Smooth muscle cell (in vitro differentiated cells): Measurements from ENCODE around the gene COMT. TPM values are rescaled to one million over a fixed set of nuclear protein-coding genes. Genes with fewer than 3 reads are reported as not detected.

Experiments used
- DNase-seq: peaks from one replicate; lab custom pipeline; 2025; ENCODE audit not compliant: unreplicated experiment; lab: John Stamatoyannopoulos, UW
- H2AFZ ChIP-seq: fragments of 200-600 bp; sonication (generic); 2 replicates; pipeline ENCODE4 v1.6.0; 2016; ENCODE audit warnings: antibody characterized with exemption, low read depth, mild to moderate bottlenecking
- H3F3A ChIP-seq: fragments of 200-600 bp; sonication (generic); 2 replicates; pipeline ENCODE4 v1.6.0; 2017; ENCODE audit warnings: antibody characterized with exemption, low read depth
- H3K27ac ChIP-seq: fragments of 200-600 bp; sonication (generic); 2 replicates; pipeline ENCODE4 v1.5.1; 2016; ENCODE audit warnings: low read depth, mild to moderate bottlenecking
- H3K27me3 ChIP-seq: fragments of 200-600 bp; sonication (generic); 2 replicates; pipeline ENCODE4 v1.6.1; 2016; ENCODE audit warnings: low read depth, mild to moderate bottlenecking
- H3K36me3 ChIP-seq: fragments of 200-600 bp; sonication (generic); 2 replicates; pipeline ENCODE4 v1.5.1; 2016; ENCODE audit warnings: low read depth
- H3K4me1 ChIP-seq: fragments of 200-600 bp; sonication (generic); 2 replicates; pipeline ENCODE4 v1.5.1; 2016; ENCODE audit warnings: low read depth
- H3K4me2 ChIP-seq: fragments of 200-600 bp; sonication (generic); 2 replicates; pipeline ENCODE4 v1.6.0; 2016; ENCODE audit warnings: mild to moderate bottlenecking
- H3K4me3 ChIP-seq: fragments of 200-600 bp; sonication (generic); 2 replicates; pipeline ENCODE4 v1.5.1; 2016; ENCODE audit warnings: mild to moderate bottlenecking
- H3K79me2 ChIP-seq: fragments of 200-600 bp; sonication (generic); 2 replicates; pipeline ENCODE4 v1.6.0; 2016; ENCODE audit warnings: low read depth, mild to moderate bottlenecking
- H3K9ac ChIP-seq: fragments of 200-600 bp; sonication (generic); 2 replicates; pipeline ENCODE4 v1.6.0; 2016; ENCODE audit warnings: low read depth
- H3K9me3 ChIP-seq: fragments of 200-600 bp; sonication (generic); replicated peaks from 2 replicates; pipeline ENCODE4 v1.5.1; 2016; ENCODE audit warnings: low read depth
- H4K20me1 ChIP-seq: fragments of 200-600 bp; sonication (generic); 2 replicates; pipeline ENCODE4 v1.6.0; 2016; ENCODE audit warnings: low read depth
- CTCF ChIP-seq: fragments of 200-600 bp; sonication (generic); IDR thresholded peaks from 2 replicates; pipeline ENCODE4 v1.5.1; 2017; ENCODE audit warnings: borderline replicate concordance, mild to moderate bottlenecking, antibody characterized with exemption; ENCODE audit not compliant: insufficient read depth, poor library complexity, severe bottlenecking
- WGBS: methylation state at CpG from one replicate; pipeline ENCODE4 v1.1.7; 2016; ENCODE audit warnings: low lambda C conversion rate; 5-methylcytosine and 5-hydroxymethylcytosine counted together
- polyA plus RNA-seq: library from polyadenylated mRNA; unstranded; fragments of >200 nt; fragmentation: Nextera tagmentation; extraction: Ambion mirVana; gene quantifications from 2 replicates; pipeline ENCODE4 v1.2.1, GENCODE V29; 2016
- total RNA-seq: library from RNA; depleted of rRNA; stranded (reverse); fragments of >200 nt; gene quantifications from 2 replicates; pipeline ENCODE4 v1.2.3, GENCODE V29; 2014

The COMT gene
- total and polyA plus RNA-seq, 2 experiments from 2014 or later = 4.1 to 6.2 TPM

- no peaks in the 10 kb centered on the region for H3K36me3 ChIP-seq
- H3K27ac ChIP-seq = peak overlapping the region; percentile 89
- no peaks in the 10 kb centered on the region for H4K20me1 ChIP-seq
- peaks cover 15% of the 10 kb centered on the region for H3K4me1 ChIP-seq
- no peaks in the 10 kb centered on the region for H3K9me3 ChIP-seq
- no peaks in the 10 kb centered on the region for H3K27me3 ChIP-seq
- H3K9ac ChIP-seq = peak overlapping the region; percentile 73
- peaks cover 7% of the 10 kb centered on the region for H3F3A ChIP-seq
- no peak for DNase-seq
- TF ChIP-seq CTCF = no peak
- peak overlapping the region; percentile 54 for H3K4me2 ChIP-seq
- H2AFZ ChIP-seq = peak overlapping the region; percentile 23
- WGBS = 35% methylated on average over 11 of the region's 11 CpGs
- no peaks in the 10 kb centered on the region for H3K79me2 ChIP-seq
- H3K4me3 ChIP-seq = no peak overlapping the region
Observed at GRCh38 chr22:19943082-19944026, 1.8 kb downstream of the COMT start.

- H3K4me1 ChIP-seq = peaks cover 13% of the 10 kb centered on the region
- H3K79me2 ChIP-seq = no peaks in the 10 kb centered on the region
- whole genome bisulfite sequencing = 85% methylated on average over 9 of the region's 9 CpGs
- no peaks in the 10 kb centered on the region for H4K20me1 ChIP-seq
- no peak overlapping the region for H3K4me2 ChIP-seq
- no peak for DNase-seq
- H3F3A ChIP-seq = peaks cover 1% of the 10 kb centered on the region
- no peak for TF ChIP-seq CTCF
- no peak overlapping the region for H3K4me3 ChIP-seq
- H3K9ac ChIP-seq = no peak overlapping the region
- H3K27ac ChIP-seq = no peak overlapping the region
- no peak overlapping the region for H2AFZ ChIP-seq
- H3K9me3 ChIP-seq = no peaks in the 10 kb centered on the region
- no peaks in the 10 kb centered on the region for H3K27me3 ChIP-seq
- H3K36me3 ChIP-seq = no peaks in the 10 kb centered on the region
Observed at GRCh38 chr22:19948057-19948760, 6.6 kb downstream of the COMT start.

- no peaks in the 10 kb centered on the region for H3K79me2 ChIP-seq
- H3K27me3 ChIP-seq = no peaks in the 10 kb centered on the region
- no peak overlapping the region for H3K4me2 ChIP-seq
- no peak overlapping the region for H3K9ac ChIP-seq
- no peaks in the 10 kb centered on the region for H3F3A ChIP-seq
- no peaks in the 10 kb centered on the region for H3K36me3 ChIP-seq
- no peak overlapping the region for H3K4me3 ChIP-seq
- no peak for DNase-seq
- no peak overlapping the region for H2AFZ ChIP-seq
- H3K9me3 ChIP-seq = no peaks in the 10 kb centered on the region
- WGBS = 89% methylated on average over 13 of the region's 13 CpGs
- no peaks in the 10 kb centered on the region for H4K20me1 ChIP-seq
- H3K27ac ChIP-seq = no peak overlapping the region
- no peak for TF ChIP-seq CTCF
- H3K4me1 ChIP-seq = peaks cover 10% of the 10 kb centered on the region
Observed at GRCh38 chr22:19951346-19951745, 9.8 kb downstream of the COMT start.
